Transverse colon (tissue), 3 donors: ENCODE measurements around the gene ANKRD62.

Source experiments
- EP300 ChIP-seq: sonication (generic); formaldehyde crosslinking; IDR thresholded peaks from one replicate; pipeline ENCODE4 v1.6.1; 2017; ENCODE audit warnings: antibody characterized with exemption, low read depth
- POLR2A ChIP-seq: fragments of 450-650 bp; IDR thresholded peaks from one replicate; pipeline ENCODE4 v1.6.1; 2016; ENCODE audit warnings: antibody characterized with exemption, mild to moderate bottlenecking, moderate library complexity
- TF ChIP-seq, protein P1 (sequence below), 5 experiments: fragments of 200-600 bp in 3 of 5; fragments of 450-650 bp in 2 of 5; sonication (generic) in 3 of 5; IDR thresholded peaks; 1 replicate in 2 of 5; 2 replicates in 3 of 5; pipeline ENCODE4 v1.5.1; 2016 to 2017; ENCODE audit warnings: antibody characterized with exemption in 5 of 5, inconsistent platforms in 3 of 5, mild to moderate bottlenecking in 2 of 5, moderate library complexity in 1 of 5

DNA sequence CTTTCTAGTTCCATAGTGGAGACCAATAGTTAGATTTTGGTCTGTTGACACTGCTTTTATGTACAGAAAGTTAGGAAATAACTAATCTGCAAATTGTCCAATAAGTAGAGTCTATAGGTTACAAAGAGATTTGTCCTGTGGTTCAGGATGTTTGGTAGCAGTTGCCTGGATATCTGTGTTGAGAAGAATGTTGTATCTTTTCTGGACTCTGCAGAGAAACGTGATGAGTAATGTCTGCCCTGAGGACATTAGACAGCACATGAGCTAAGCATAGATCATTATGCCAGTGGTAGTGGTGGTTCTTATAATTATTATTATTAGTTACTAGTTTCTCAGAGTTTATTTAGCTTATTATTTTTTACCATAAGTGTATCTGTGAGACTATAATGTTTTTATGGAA, 65.8 kb downstream of the ANKRD62 start:
- no peak for TF ChIP-seq POLR2A
- TF ChIP-seq EP300 = no peak
- TF ChIP-seq, protein P1, sequence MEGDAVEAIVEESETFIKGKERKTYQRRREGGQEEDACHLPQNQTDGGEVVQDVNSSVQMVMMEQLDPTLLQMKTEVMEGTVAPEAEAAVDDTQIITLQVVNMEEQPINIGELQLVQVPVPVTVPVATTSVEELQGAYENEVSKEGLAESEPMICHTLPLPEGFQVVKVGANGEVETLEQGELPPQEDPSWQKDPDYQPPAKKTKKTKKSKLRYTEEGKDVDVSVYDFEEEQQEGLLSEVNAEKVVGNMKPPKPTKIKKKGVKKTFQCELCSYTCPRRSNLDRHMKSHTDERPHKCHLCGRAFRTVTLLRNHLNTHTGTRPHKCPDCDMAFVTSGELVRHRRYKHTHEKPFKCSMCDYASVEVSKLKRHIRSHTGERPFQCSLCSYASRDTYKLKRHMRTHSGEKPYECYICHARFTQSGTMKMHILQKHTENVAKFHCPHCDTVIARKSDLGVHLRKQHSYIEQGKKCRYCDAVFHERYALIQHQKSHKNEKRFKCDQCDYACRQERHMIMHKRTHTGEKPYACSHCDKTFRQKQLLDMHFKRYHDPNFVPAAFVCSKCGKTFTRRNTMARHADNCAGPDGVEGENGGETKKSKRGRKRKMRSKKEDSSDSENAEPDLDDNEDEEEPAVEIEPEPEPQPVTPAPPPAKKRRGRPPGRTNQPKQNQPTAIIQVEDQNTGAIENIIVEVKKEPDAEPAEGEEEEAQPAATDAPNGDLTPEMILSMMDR (IDR thresholded peaks at IDR 0.05) = no peak
